Stimulated activated naive CD4-positive, alpha-beta T cell (primary cell): Measurements from ENCODE around the gene TEKT3.

Experiments
- DNase-seq, 6 experiments: peaks; one replicate each; lab custom pipeline; 2025; lab: John Stamatoyannopoulos, UW

TEKT3 gene

DNA sequence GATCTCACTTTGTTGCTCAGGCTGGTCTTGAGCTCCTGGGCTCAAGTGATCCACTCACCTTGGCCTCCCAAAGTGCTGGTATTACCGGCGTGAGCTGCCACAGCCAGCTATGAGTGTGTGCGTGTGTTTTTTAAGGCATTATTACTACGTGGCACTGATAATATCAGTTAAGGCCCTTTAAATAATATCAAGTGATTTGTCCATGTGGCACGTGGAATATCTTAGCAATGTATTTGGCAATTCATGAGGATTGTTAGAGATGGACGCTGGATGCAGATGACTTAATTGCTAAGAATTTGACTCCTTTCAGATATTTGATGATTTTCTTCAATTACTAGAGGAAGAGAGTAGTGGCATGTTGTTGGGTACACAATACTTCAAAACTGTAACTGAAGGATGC lies 50.8 kb downstream of the TEKT3 start:
- no peak for DNase-seq

DNA sequence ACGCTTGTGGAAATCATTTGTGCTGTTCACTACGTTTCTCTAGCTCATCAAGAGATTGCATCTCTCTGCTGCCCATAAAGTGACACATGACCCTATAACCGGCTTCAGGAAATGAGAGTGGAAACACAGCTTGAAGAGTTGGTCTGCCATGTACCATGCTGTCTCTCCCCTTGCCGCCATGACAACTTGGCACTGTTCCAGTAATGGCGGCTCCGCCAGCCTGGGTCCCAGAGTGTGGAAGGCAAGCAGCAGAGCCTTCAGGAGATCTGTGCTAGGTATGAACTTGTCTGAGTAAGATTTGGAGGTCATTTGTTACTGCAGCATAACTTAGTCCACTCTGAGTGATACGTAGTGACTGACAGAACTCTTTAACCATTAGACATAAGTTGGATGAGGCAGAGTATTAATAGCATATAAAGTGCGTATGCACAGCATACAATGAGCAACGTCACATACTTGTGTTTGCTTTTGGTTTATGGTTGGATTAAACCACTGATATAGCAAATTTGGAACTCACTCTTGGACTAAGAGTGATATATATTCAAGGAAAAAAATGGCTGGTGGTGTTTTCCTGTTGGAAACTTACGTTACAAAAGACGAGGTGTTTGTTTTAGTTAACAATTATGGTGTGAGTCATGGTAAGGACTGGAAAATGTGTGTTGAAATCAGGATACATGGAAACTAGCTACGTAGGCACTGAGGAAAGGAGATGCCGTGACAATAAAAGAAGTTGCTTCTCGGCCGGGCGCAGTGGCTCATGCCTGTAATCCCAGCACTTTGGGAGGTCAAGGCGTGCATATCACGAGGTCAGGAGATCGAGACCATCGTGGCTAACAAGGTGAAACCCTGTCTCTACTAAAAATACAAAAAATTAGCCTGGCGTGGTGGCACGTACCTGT lies 51.9 kb downstream of the TEKT3 start:
- no peak for DNase-seq

GRCh38 chr17:15288859-15289258 lies 52.5 kb downstream of the TEKT3 start:
- no peak for DNase-seq

- DNase-seq = no peak
Measured at GRCh38 chr17:15287538-15288267, 53.7 kb downstream of the TEKT3 start.

DNA sequence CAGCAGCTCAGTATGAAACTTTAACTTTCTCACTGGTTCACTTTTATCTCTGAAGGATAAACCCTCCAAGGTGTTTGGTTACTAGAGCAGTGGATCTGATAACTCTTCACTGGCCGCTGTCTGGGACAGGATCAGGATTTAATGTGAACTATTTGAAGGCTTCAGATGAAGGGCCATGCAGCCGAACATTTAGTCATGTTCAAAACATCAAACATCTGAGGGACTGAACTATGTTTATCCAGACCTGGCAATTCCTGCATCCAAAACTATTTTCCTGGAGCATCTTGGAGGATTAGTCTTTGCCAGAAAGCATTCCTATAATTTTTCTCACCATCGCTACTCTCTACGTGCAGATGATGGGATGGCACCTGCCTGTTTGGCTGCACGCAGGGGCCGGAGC lies 55.9 kb downstream of the TEKT3 start:
- no peak for DNase-seq

DNA sequence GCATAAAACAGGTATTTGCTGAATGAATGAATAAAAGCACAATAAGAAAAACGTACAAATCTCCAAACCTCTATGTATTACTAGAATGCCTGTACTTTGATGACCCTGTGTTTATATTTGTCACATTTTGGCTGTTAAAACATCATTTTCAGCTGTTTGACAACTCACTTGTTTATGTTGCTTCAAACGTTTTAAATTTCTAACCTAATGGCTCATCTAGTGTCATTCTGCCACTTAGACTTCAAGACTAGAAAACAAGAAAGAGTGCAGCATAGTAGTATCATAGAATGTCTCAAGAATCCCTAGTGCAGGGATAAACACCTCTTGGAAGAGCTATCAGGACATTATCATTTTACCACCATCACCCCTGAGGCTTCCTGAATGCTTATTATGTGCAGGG lies 56.9 kb downstream of the TEKT3 start:
- DNase-seq = no peak

GRCh38 chr17:15284107-15284506 lies 57.3 kb downstream of the TEKT3 start:
- DNase-seq = no peak

- DNase-seq = no peak
Measured at GRCh38 chr17:15281909-15282308, 59.5 kb downstream of the TEKT3 start.

- DNase-seq = no peak
Measured at GRCh38 chr17:15278924-15279477, 62.4 kb downstream of the TEKT3 start.

DNA sequence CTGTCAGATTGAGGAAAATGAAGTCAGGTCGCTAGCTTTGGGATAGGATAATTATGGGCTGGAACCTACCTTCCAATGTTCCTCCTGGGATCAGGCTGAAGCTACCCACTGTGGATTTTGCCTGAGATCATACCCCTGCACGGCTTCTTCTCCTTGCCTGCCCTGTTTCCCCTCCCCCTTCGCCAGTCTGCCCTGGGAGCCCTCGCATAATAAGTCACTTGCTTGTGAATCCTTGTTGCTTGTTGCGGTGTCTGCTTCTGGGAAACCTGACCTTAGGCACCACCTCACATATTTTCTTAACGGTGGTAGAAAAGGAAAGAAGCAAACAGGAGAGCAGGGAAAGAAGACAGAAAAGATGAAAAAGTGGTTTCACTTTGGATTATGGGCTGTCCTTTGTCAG lies 63.0 kb downstream of the TEKT3 start:
- no peak for DNase-seq

DNA sequence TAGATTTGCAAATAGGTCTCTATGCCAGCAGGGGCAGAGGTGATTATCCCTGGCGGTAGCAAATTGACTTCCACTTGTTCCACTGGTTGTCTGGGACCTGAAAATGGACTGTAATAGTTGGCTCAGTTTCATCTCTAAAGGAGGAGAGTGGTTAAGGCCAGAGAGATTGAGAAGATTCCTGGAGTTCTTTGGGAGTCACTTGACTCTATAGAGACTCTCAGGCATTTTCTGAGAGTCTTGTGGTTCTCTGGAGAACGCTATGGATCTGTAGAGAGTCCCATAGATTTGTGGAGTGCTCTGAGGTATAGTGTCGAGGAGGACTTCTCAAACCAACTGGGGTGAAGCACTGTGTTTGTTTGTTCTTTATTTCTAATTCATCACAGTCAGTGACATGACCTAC lies 67.4 kb downstream of the TEKT3 start:
- DNase-seq = no peak

DNA sequence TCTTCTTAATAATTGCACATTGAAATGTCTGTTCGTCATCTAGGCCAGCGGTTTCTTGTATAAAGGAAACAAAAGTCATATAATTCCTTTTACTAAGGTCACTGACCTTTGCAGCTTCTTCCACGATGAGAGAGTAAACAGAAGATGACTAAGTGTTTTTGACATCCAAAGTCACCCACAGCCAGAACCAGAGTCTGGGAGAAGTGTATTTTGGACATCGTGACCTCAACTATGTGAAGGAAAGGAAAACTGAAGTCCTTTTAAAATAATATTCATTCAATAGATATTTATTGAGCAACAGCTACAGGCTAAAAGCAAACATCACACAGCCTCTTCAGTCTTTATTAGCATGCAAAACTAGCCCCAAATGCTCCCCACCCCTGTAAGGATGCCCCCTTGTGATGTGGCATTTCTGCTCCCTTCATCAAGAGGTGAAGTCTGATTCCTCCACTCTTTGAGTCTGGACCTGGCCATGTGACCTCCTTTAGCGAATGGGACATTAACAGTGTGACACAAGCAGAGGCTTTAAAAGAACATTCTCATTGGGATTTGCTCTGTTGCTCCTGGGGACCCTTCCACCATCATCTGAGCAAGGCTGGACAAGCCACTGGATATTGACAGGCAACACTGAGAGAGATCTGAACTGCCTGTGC lies 68.1 kb downstream of the TEKT3 start:
- no peak for DNase-seq

DNA sequence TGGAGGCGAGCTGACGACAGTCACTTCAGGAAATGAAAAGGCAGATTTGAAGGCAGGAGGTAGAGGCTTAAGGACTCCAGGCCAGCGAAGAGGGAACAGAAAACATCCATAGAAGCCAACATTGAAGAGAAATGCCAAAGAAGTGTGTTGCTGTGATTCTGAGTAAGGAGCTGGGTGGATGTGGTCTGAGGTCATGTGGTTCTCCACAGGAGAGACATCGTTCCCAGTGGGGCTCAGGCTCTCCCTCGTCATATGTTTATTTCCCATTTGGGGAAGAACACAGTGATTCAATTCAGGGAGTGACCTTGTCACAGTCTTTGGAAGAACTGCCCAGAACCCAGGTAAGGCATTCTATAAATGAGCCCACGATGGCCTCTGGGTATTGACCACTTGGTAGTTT lies 69.7 kb downstream of the TEKT3 start:
- DNase-seq = no peak

DNA sequence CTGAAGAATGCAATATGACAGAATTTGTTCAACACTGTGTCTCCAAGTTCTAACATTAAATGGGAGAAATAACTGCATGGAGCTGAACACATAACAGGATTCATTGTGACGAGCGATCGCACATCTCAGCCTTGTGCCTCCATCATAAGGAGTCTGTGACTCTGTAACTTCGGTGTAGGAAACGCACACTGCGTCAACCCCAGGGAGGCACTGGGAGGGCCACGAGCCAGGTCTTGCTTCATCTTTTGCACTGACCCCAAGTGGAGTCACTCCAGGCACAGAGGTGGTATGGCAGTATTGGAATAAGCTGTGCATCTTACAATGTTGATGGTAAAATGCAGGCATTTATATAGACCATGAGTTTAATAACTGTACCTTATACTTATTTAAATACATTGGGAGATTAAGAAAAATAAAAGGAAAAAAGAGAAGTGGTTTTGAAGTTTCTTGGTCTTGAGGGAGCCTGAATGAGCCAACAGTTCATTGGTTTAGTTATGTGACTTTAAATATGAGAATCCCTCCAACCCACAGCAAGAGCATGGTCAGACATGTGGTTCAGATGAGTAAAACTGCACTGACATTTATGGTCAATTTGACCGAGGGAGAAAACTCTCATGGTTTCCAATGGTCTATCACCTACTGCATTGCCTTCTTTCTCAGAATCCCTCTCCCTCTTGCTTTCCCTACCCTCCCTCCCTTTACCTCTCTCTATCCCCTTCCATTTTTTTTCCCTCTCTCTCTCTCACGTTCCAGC lies 70.6 kb downstream of the TEKT3 start:
- DNase-seq = no peak

- DNase-seq = no peak
Measured at GRCh38 chr17:15269780-15270089, 71.7 kb downstream of the TEKT3 start.

GRCh38 chr17:15269087-15269779 lies 72.2 kb downstream of the TEKT3 start:
- DNase-seq = no peak

DNA sequence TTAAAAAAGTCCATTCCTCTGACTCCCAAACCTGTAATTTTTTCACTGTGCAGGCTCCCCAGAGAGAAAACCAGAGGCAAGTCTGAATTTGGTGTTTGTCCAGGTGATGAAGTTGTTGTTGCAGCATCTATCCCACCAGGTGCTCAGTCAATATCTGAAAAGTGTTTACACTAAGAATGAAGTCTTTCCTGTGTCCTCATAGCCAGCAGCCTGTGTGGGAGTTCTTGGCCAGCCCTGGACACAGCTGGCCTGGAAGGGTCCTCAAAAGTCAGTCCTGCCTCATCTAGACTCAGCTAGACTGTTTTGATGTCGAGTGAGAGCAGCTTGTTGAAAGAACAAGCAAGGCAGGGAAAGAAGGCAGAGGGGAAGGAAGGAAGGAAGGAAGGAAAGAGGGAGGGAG lies 72.9 kb downstream of the TEKT3 start:
- DNase-seq = no peak

GRCh38 chr17:15267996-15268395 lies 73.4 kb downstream of the TEKT3 start:
- DNase-seq = no peak

GRCh38 chr17:15266325-15267125 lies 74.9 kb downstream of the TEKT3 start:
- no peak for DNase-seq

GRCh38 chr17:15265131-15265530 lies 76.3 kb downstream of the TEKT3 start, which contains the start of gene PMP22:
Gene PMP22 (minus strand): TSS chr17:15265326. CDS start chr17:15260727, 4,599 bp downstream.
- DNase-seq = no peak
